Measurements from ENCODE around the gene RALGPS1. TPM values are rescaled to one million over a fixed set of nuclear protein-coding genes. Genes with fewer than 3 reads are reported as not detected.

The RALGPS1 gene
- total RNA-seq, 1 experiment from 2014 or later, result 18.6 TPM

DNA sequence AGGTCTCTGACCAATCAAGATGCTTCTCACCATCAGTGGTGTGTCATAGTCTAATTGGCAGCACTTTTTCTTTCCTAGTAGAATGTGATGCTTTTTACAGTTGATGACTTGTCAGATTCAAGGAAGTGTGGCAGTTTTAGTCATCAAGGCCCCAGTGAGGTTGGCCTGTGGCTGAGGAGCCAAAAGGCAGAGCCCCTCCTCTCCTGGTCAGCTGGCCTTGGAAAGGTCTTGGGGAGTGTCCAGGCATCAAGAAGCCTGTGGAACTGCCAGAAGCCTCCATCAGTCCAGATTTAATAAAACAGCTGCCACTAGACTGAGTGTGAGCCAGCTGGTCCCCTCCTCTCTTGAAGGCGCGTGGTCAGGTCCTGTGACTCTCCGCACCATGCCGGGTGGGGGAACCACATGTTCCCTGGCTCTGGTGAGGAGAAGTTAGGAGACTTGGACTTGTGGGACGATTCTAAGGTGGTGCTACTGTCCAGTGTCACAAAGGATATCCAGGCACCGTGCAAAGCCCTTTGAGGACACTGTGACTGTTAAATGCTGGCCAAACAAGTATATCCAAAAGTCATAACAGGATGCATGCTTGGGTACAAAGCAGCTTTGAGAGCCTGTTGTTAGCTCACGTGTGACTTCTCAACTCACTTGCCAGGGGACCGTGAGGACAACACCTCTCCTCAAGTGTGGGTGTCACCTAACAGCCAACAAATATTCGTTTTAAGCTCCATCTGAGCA lies 213.9 kb downstream of the RALGPS1 start:
- H3K4me1 Mint-ChIP-seq, result peaks cover 30% of the 10 kb centered on the region in 2 experiments
- no peak overlapping the region for H2BK15ac ChIP-seq (ENCODE audit: low read depth, low read length)
- no peak overlapping the region for H3K9ac ChIP-seq (ENCODE audit: extremely low read depth, insufficient read length, low read length)
- no peak overlapping the region for H2BK5ac ChIP-seq (ENCODE audit: insufficient read length, low read length)
- peaks cover 2% of the 10 kb centered on the region; the same call in 1 of the 2 replicates for H3K4me1 ChIP-seq (ENCODE audit: insufficient read depth, low read length)
- H4K8ac ChIP-seq (replicated peaks; ENCODE audit: insufficient read length, low read depth, low read length), result no peak overlapping the region
- H4K5ac ChIP-seq (ENCODE audit: insufficient read length, low read depth, low read length), result no peak overlapping the region
- no peaks in the 10 kb centered on the region for H3K36me3 Mint-ChIP-seq (ENCODE audit: insufficient read depth in 1 of 3, low read depth in 3 of 3)
- H3K14ac ChIP-seq (ENCODE audit: insufficient read depth, low read length), result no peak overlapping the region
- H3K23ac ChIP-seq (ENCODE audit: insufficient read length, low read depth, low read length), result no peak overlapping the region
- DNase-seq, result no peak
- WGBS (ENCODE audit: extremely low coverage, insufficient read length, low lambda C conversion rate), result no CpG with 5 or more reads among the region's 9 CpGs
- no peak for TF ChIP-seq CTCF (conservative IDR thresholded peaks at IDR 0.05)
- no peak overlapping the region for H3K27ac Mint-ChIP-seq
- H2AFZ ChIP-seq (ENCODE audit: low read length), result no peak overlapping the region
- no peak overlapping the region for H3K4me3 Mint-ChIP-seq
- H2BK20ac ChIP-seq (ENCODE audit: low read depth, low read length, poor library complexity, severe bottlenecking), result no peak overlapping the region
- H2AK5ac ChIP-seq (ENCODE audit: insufficient read length, low read length), result no peak overlapping the region
- H2BK120ac ChIP-seq (ENCODE audit: low read depth, low read length, poor library complexity, severe bottlenecking), result no peak overlapping the region
- H3K27me3 ChIP-seq (ENCODE audit: insufficient read depth, low read length), result no peaks in the 10 kb centered on the region
- no peaks in the 10 kb centered on the region; a peak in 2 of 5 replicates for H3K9me3 Mint-ChIP-seq
- no peak overlapping the region for H4K91ac ChIP-seq (ENCODE audit: insufficient read length, low read depth, low read length)
- H3K27me3 Mint-ChIP-seq (ENCODE audit: low read depth), result peaks cover 10% of the 10 kb centered on the region
- H3K79me1 ChIP-seq (ENCODE audit: insufficient read depth, low read depth, low read length, poor library complexity, severe bottlenecking), result no peaks in the 10 kb centered on the region
- H3K4me2 ChIP-seq (ENCODE audit: insufficient read depth, insufficient read length, low read length), result no peak overlapping the region
- H3T11ph ChIP-seq (ENCODE audit: low read length), result no peak overlapping the region
- no peak overlapping the region for H2BK12ac ChIP-seq (ENCODE audit: insufficient read length, low read depth, low read length)
- H3K18ac ChIP-seq (ENCODE audit: insufficient read length, low read depth, low read length), result no peak overlapping the region
- no peaks in the 10 kb centered on the region for H3K9me3 ChIP-seq (ENCODE audit: control insufficient read depth, low read depth, low read length)
- no peak overlapping the region for H3K4ac ChIP-seq (ENCODE audit: low read depth, low read length)
- H4K20me1 ChIP-seq (ENCODE audit: control insufficient read depth, insufficient read depth, insufficient read length), result no peaks in the 10 kb centered on the region
- no peak overlapping the region for H3K27ac ChIP-seq (ENCODE audit: insufficient read length, low read depth, low read length)
- no peak overlapping the region for H3K56ac ChIP-seq (ENCODE audit: insufficient read length, low read depth, low read length)
- no peaks in the 10 kb centered on the region for H3K79me2 ChIP-seq (ENCODE audit: insufficient read depth, low read length)
- no peaks in the 10 kb centered on the region for H3K23me2 ChIP-seq (ENCODE audit: insufficient read length, low read depth, low read length, poor library complexity, severe bottlenecking)

Data from H9 (cell line).